OCI-LY7 (cell line): ENCODE results near the gene PPL. TPM values are rescaled to one million over a fixed set of nuclear protein-coding genes. Genes with fewer than 3 reads are reported as not detected.

Experiments used
- BruUV-seq: library from RNA; stranded (reverse); fragments of 400-500 nt; replicated peaks from 2 replicates; lab custom pipeline; 2021; lab: Mats Ljungman, UMichigan
- CTCF ChIA-PET: fragments of 300-600 bp; sonication (Branson Sonifier 250); formaldehyde crosslinking; loops from one replicate; lab custom pipeline; 2022; ENCODE audit warnings: antibody characterized with exemption; ENCODE audit not compliant: unreplicated experiment; lab: Charles Lee
- POLR2A ChIA-PET: fragments of 300-600 bp; sonication (Branson Sonifier 250); formaldehyde crosslinking; loops from one replicate; lab custom pipeline; 2022; ENCODE audit warnings: antibody characterized with exemption; lab: Charles Lee
- DNase-seq: peaks from one replicate; pipeline ENCODE4 v3.0.0-alpha.2; 2015; ENCODE audit warnings: low spot score
- H2AFZ ChIP-seq: fragments of 200-600 bp; sonication (generic), shearing (Covaris generic); 2 replicates; pipeline ENCODE4 v1.6.1; 2014; ENCODE audit warnings: mild to moderate bottlenecking, antibody characterized with exemption, low read length, moderate library complexity
- H3K27ac ChIP-seq: fragments of 200-600 bp; sonication (generic); 2 replicates; pipeline ENCODE4 v1.5.1; 2014; ENCODE audit warnings: mixed run types, low read depth, mild to moderate bottlenecking, moderate library complexity, low read length, inconsistent platforms; ENCODE audit not compliant: poor library complexity, severe bottlenecking
- H3K36me3 ChIP-seq: fragments of 200-600 bp; sonication (generic); 2 replicates; pipeline ENCODE4 v1.6.1; 2014; ENCODE audit warnings: mild to moderate bottlenecking, antibody characterized with exemption, low read length, moderate library complexity, mixed read lengths; ENCODE audit not compliant: insufficient read depth
- H3K4me1 ChIP-seq: fragments of 200-600 bp; sonication (generic); 2 replicates; pipeline ENCODE4 v1.5.1; 2014; ENCODE audit warnings: mild to moderate bottlenecking, low read length; ENCODE audit not compliant: insufficient read depth, poor library complexity, severe bottlenecking
- H3K4me2 ChIP-seq: fragments of 200-600 bp; sonication (generic); 2 replicates; pipeline ENCODE4 v1.6.1; 2014; ENCODE audit warnings: mild to moderate bottlenecking, low read length
- H3K4me3 ChIP-seq: fragments of 200-600 bp; sonication (generic); 2 replicates; pipeline ENCODE4 v1.5.1; 2014; ENCODE audit warnings: mild to moderate bottlenecking, low read depth, low read length; ENCODE audit not compliant: poor library complexity, severe bottlenecking
- H3K79me2 ChIP-seq: fragments of 200-600 bp; sonication (generic); 2 replicates; pipeline ENCODE4 v1.6.1; 2016; ENCODE audit warnings: low read depth, mild to moderate bottlenecking, low read length, moderate library complexity, mixed read lengths; ENCODE audit not compliant: insufficient read depth
- H3K9me2 ChIP-seq: fragments of 200-600 bp; sonication (generic); 2 replicates; pipeline ENCODE4 v1.6.1; 2016; ENCODE audit warnings: mild to moderate bottlenecking, low read length, mixed read lengths; ENCODE audit not compliant: insufficient read depth
- H3K9me3 ChIP-seq: fragments of 200-600 bp; sonication (generic); 2 replicates; pipeline ENCODE4 v1.6.1; 2014; ENCODE audit warnings: mild to moderate bottlenecking, mixed run types, low read length, mixed read lengths
- H4K20me1 ChIP-seq: fragments of 200-600 bp; sonication (generic); 2 replicates; pipeline ENCODE4 v1.6.1; 2014; ENCODE audit warnings: mild to moderate bottlenecking, antibody characterized with exemption, low read length, moderate library complexity, mixed read lengths; ENCODE audit not compliant: insufficient read depth
- EZH2phosphoT487 ChIP-seq: fragments of 200-600 bp; sonication (generic); IDR thresholded peaks from 2 replicates; pipeline ENCODE4 v1.6.1; 2018; ENCODE audit warnings: low read depth, borderline replicate concordance, mild to moderate bottlenecking, mixed run types, antibody characterized with exemption, low read length, moderate library complexity, mixed read lengths
- intact Hi-C: fragments of 100-400 bp; cut with micrococcal nuclease; formaldehyde crosslinking; loops from one replicate; pipeline ENCODE4 v1.10.0; 2022; ENCODE audit not compliant: unreplicated experiment
- total RNA-seq, 2 experiments: library from RNA; depleted of rRNA in 1 of 2; stranded (reverse); fragments of >200 nt in 1 of 2; shearing (Covaris generic) in 1 of 2; gene quantifications; 2 replicates each; pipeline ENCODE4 v1.2.3, GENCODE V29; 2014 to 2022
- TF ChIP-seq, protein P1 (sequence below): fragments of 200-600 bp; sonication (generic); conservative IDR thresholded peaks from 2 replicates; pipeline ENCODE4 v1.5.1; 2014; ENCODE audit warnings: mild to moderate bottlenecking, antibody characterized with exemption, low read length, moderate library complexity, mixed read lengths

PPL gene
- total RNA-seq, 2 experiments from 2014 or later = not detected

DNA sequence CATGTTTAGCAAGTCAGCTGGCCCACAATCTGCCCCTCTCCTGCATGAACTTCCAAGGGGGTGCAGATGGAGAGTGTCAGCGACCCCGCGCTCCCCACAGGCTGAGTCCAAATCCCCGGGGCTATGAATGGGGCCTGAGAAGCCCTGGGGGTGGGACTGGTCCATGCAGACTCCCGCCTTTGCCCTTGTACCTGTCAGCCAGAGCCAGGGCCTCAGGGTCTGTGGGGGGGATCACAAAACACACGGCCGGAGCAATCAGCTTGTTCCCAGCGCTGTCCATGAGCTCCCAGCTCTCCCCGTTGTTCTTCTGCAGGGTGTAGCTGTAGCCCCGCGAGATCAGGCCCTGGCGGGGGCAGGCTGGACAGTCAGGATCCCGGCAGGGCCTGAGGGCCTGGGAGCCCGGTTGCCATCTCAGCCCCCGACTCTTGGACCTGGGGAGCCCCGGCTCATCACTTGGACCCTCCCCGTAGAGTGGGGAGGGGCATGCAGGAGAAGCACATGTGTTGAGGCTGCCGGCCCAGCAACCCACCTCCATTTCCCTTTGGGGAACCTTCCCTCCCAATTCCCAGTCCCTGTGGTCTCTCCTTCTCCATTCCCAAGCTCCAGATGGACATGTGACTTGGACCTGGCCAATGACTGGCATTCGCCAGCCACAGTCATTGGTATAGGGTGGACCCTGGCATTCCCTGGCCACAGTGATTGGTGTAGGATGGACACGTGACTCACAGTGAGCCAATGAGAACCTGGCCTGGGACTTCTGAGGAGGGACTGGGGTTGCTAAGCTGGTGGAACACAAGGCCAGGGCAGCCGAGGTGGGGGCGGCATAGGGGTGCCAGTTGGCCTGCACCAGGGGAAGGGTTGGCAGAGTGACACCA, 42.4 kb downstream of the PPL start:
- intact Hi-C loops = no loop called here
- DNase-seq = no peak
- TF ChIP-seq EZH2phosphoT487 = no peak
- TF ChIP-seq, protein P1, sequence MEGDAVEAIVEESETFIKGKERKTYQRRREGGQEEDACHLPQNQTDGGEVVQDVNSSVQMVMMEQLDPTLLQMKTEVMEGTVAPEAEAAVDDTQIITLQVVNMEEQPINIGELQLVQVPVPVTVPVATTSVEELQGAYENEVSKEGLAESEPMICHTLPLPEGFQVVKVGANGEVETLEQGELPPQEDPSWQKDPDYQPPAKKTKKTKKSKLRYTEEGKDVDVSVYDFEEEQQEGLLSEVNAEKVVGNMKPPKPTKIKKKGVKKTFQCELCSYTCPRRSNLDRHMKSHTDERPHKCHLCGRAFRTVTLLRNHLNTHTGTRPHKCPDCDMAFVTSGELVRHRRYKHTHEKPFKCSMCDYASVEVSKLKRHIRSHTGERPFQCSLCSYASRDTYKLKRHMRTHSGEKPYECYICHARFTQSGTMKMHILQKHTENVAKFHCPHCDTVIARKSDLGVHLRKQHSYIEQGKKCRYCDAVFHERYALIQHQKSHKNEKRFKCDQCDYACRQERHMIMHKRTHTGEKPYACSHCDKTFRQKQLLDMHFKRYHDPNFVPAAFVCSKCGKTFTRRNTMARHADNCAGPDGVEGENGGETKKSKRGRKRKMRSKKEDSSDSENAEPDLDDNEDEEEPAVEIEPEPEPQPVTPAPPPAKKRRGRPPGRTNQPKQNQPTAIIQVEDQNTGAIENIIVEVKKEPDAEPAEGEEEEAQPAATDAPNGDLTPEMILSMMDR = no peak
- BruUV-seq = no TSS peak
- ChIA-PET CTCF (no interaction called here), POLR2A (no interaction called here)
- Histone ChIP-seq H3K4me1 (no peaks in the 10 kb centered on the region), H4K20me1 (no peaks in the 10 kb centered on the region), H3K79me2 (no peaks in the 10 kb centered on the region), H3K36me3 (no peaks in the 10 kb centered on the region), H3K4me2 (no peak overlapping the region), H3K27ac (no peak overlapping the region), H3K9me3 (no peaks in the 10 kb centered on the region), H2AFZ (no peak overlapping the region), H3K9me2 (no peaks in the 10 kb centered on the region), H3K4me3 (no peak overlapping the region)

DNA sequence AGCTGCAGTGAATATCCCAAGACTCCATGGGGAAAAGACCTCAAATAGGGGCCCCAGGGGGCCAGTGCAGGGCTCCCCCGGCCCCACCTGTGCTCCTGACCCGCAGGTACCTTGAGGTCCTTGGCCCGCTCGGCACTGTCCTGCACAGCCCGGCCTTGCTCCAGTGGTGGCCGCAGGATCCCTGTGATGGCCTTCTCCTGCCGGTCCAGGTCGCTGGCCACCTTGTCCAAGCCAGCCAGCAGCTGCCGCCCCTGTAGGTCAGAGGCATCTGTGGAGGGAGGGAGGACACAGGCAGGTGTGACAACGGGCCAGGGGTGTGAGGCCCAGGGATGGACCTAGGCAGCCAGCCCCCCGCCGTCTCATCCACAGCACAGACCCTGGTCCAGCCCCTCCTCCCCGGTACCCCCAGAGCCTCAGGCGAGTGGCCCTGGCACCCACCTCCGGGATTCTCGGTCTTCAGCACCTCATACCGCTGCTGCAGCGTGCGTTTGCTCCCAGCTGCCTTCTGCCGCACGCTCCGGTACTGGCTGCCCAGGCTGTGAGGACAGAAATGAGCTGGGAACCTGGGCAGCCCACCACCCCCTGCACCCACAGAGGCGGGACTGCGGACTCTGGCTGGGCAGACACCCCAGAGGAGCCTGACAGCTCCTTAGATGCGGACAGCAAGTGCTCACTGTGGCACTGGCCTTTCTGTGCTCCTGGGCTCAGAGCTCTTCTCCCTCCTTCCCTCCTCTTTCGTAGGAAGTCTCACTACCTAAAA, 43.7 kb downstream of the PPL start:
- no peaks in the 10 kb centered on the region for H3K4me1 ChIP-seq
- intact Hi-C loops = no loop called here
- TF ChIP-seq EZH2phosphoT487 = no peak
- TF ChIP-seq, protein P1 = no peak
- no TSS peak for BruUV-seq
- H3K36me3 ChIP-seq = no peaks in the 10 kb centered on the region
- no peak overlapping the region for H2AFZ ChIP-seq
- ChIA-PET CTCF (no interaction called here), POLR2A (no interaction called here)
- no peak overlapping the region for H3K27ac ChIP-seq
- no peaks in the 10 kb centered on the region for H3K9me2 ChIP-seq
- H3K4me3 ChIP-seq = no peak overlapping the region
- H3K4me2 ChIP-seq = no peak overlapping the region
- H3K9me3 ChIP-seq = no peaks in the 10 kb centered on the region
- H4K20me1 ChIP-seq = no peaks in the 10 kb centered on the region
- no peak for DNase-seq
- no peaks in the 10 kb centered on the region for H3K79me2 ChIP-seq
